H1 (cell line): ENCODE measurements around the gene LIMS1. TPM values are rescaled to one million over a fixed set of nuclear protein-coding genes. Genes with fewer than 3 reads are reported as not detected.

Experiments
- CTCF ChIA-PET: fragments of 300-600 bp; sonication (Branson Sonifier 250); formaldehyde crosslinking; loops from one replicate; lab custom pipeline; 2021; ENCODE audit not compliant: partially characterized antibody; lab: Charles Lee
- POLR2A ChIA-PET: fragments of 300-600 bp; sonication (Branson Sonifier 250); formaldehyde crosslinking; loops from one replicate; lab custom pipeline; 2021; ENCODE audit warnings: inconsistent platforms; ENCODE audit not compliant: partially characterized antibody; lab: Charles Lee
- DNase-seq, 2 experiments: peaks; one replicate each; pipeline versions ENCODE4 v3.0.0 to v3.0.0-alpha.2; 2010 to 2022; ENCODE audit warnings: low spot score in 2 of 2, low read depth in 1 of 2, mixed read lengths in 1 of 2
- FAIRE-seq: peaks from 2 replicates; lab custom pipeline; 2011; peaks lifted over from hg19 to GRCh38; lab: Jason Lieb, UNC
- H2AFZ ChIP-seq: 2 replicates; pipeline ENCODE4 v1.8.1; 2012; ENCODE audit warnings: low read length, inconsistent platforms
- H2AK5ac ChIP-seq: 2 replicates; pipeline ENCODE4 v1.6.1; 2013; ENCODE audit warnings: low read depth, low read length
- H2BK120ac ChIP-seq: replicated peaks from 2 replicates; pipeline ENCODE3; 2013; ENCODE audit warnings: low read depth, low read length, inconsistent platforms
- H2BK12ac ChIP-seq: 2 replicates; pipeline ENCODE4 v1.6.1; 2013; ENCODE audit warnings: low read depth, low read length
- H2BK15ac ChIP-seq: 2 replicates; pipeline ENCODE4 v1.6.1; 2013; ENCODE audit warnings: low read length
- H2BK20ac ChIP-seq: 2 replicates; pipeline ENCODE4 v1.6.1; 2013; ENCODE audit warnings: low read length
- H2BK5ac ChIP-seq: 2 replicates; pipeline ENCODE4 v1.6.1; 2013; ENCODE audit warnings: low read depth, low read length
- H3K14ac ChIP-seq: 2 replicates; pipeline ENCODE4 v1.6.1; 2013; ENCODE audit warnings: inconsistent platforms; ENCODE audit not compliant: insufficient read length
- H3K18ac ChIP-seq: 2 replicates; pipeline ENCODE4 v1.6.1; 2013; ENCODE audit warnings: low read length; ENCODE audit errors: extremely low read depth
- H3K23ac ChIP-seq: 2 replicates; pipeline ENCODE4 v1.6.1; 2013; ENCODE audit warnings: inconsistent platforms; ENCODE audit not compliant: insufficient read length
- H3K23me2 ChIP-seq: 2 replicates; pipeline ENCODE4 v1.6.1; 2013; ENCODE audit warnings: low read depth, low read length
- H3K27ac ChIP-seq: 2 replicates; pipeline ENCODE4 v1.6.1; 2011; ENCODE audit warnings: low read depth, low read length, inconsistent platforms
- H3K27me3 ChIP-seq, 4 experiments: replicated peaks in 1 of 4; 1 replicate in 1 of 4; 2 replicates in 3 of 4; pipeline versions ENCODE4 v1.6.1 to v1.8.1; 2011 to 2013; ENCODE audit warnings: low read length in 3 of 4, mild to moderate bottlenecking in 3 of 4, inconsistent platforms in 2 of 4, mixed read lengths in 2 of 4, moderate library complexity in 1 of 4; ENCODE audit not compliant: control insufficient read depth in 3 of 4, insufficient read depth in 3 of 4; ENCODE audit errors: extremely low read depth in 1 of 4
- H3K36me3 ChIP-seq, 4 experiments: 2 replicates each; pipeline versions ENCODE4 v1.6.1 to v1.8.1; 2011 to 2013; ENCODE audit warnings: mild to moderate bottlenecking in 4 of 4, low read length in 3 of 4, moderate library complexity in 2 of 4, control low read depth in 1 of 4, inconsistent platforms in 1 of 4; ENCODE audit not compliant: insufficient read depth in 4 of 4, control insufficient read depth in 2 of 4
- H3K4ac ChIP-seq: replicated peaks from 2 replicates; pipeline ENCODE3; 2013; ENCODE audit warnings: low read length, low read depth, mixed read lengths, inconsistent platforms; ENCODE audit not compliant: insufficient read length
- H3K4me1 ChIP-seq, 4 experiments: replicated peaks in 1 of 4; 1 replicate in 1 of 4; 2 replicates in 3 of 4; pipeline versions ENCODE4 v1.6.1 to v1.8.1; 2011 to 2013; ENCODE audit warnings: low read length in 3 of 4, inconsistent platforms in 2 of 4, mixed read lengths in 1 of 4; ENCODE audit not compliant: insufficient read depth in 4 of 4, control insufficient read depth in 3 of 4
- H3K4me2 ChIP-seq, 2 experiments: 2 replicates each; pipeline versions ENCODE4 v1.6.1 to v1.8.1; 2011 to 2013; ENCODE audit warnings: low read depth in 2 of 2, low read length in 2 of 2, control low read depth in 1 of 2, inconsistent platforms in 1 of 2, mild to moderate bottlenecking in 1 of 2; ENCODE audit not compliant: insufficient read depth in 1 of 2
- H3K4me3 ChIP-seq, 4 experiments: fragments of 200-600, 300-600 bp in 1 of 4; sonication (generic), shearing (Covaris generic), sonication (Bioruptor Twin) in 1 of 4; 2 replicates each; pipeline versions ENCODE4 v1.5.1 to v1.8.1; 2011 to 2016; ENCODE audit warnings: low read length in 4 of 4, low read depth in 3 of 4, control low read depth in 2 of 4, inconsistent platforms in 2 of 4, mild to moderate bottlenecking in 2 of 4, mixed read lengths in 1 of 4, moderate library complexity in 1 of 4; ENCODE audit not compliant: insufficient read depth in 2 of 4; ENCODE audit errors: extremely low read depth in 1 of 4
- H3K56ac ChIP-seq: replicated peaks from 2 replicates; pipeline ENCODE3; 2013; ENCODE audit warnings: low read depth, mild to moderate bottlenecking, mixed read lengths, low read length, inconsistent platforms; ENCODE audit not compliant: insufficient read length
- H3K79me1 ChIP-seq: 2 replicates; pipeline ENCODE4 v1.6.1; 2013; ENCODE audit warnings: low read depth, low read length, control low read depth
- H3K79me2 ChIP-seq, 2 experiments: 2 replicates each; pipeline versions ENCODE4 v1.6.1 to v1.8.1; 2012 to 2013; ENCODE audit warnings: low read length in 2 of 2, mild to moderate bottlenecking in 2 of 2, inconsistent platforms in 1 of 2; ENCODE audit not compliant: insufficient read depth in 2 of 2, control insufficient read depth in 1 of 2
- H3K9ac ChIP-seq, 4 experiments: replicated peaks in 1 of 4; 1 replicate in 1 of 4; 2 replicates in 3 of 4; pipeline versions ENCODE4 v1.6.1 to v1.8.1; 2011 to 2013; ENCODE audit warnings: low read depth in 3 of 4, low read length in 3 of 4, control low read depth in 2 of 4, mild to moderate bottlenecking in 2 of 4, moderate library complexity in 2 of 4, inconsistent platforms in 1 of 4; ENCODE audit errors: extremely low read depth in 1 of 4
- H3K9me3 ChIP-seq, 2 experiments: 2 replicates each; pipeline versions ENCODE4 v1.6.1 to v1.8.1; 2012 to 2013; ENCODE audit warnings: mild to moderate bottlenecking in 2 of 2, moderate library complexity in 2 of 2, control low read depth in 1 of 2, inconsistent platforms in 1 of 2, low read depth in 1 of 2, low read length in 1 of 2, mixed read lengths in 1 of 2; ENCODE audit not compliant: insufficient read depth in 2 of 2
- H4K20me1 ChIP-seq, 2 experiments: replicated peaks in 1 of 2; 2 replicates each; pipeline versions ENCODE3 to v1.8.1; 2011 to 2013; ENCODE audit warnings: inconsistent platforms in 2 of 2, low read length in 2 of 2, mild to moderate bottlenecking in 1 of 2; ENCODE audit not compliant: insufficient read depth in 2 of 2, control insufficient read depth in 1 of 2
- H4K5ac ChIP-seq: 2 replicates; pipeline ENCODE4 v1.6.1; 2013; ENCODE audit warnings: low read length, low read depth, mixed read lengths, inconsistent platforms; ENCODE audit not compliant: insufficient read length
- H4K8ac ChIP-seq: 2 replicates; pipeline ENCODE4 v1.8.0; 2013; ENCODE audit warnings: mild to moderate bottlenecking, moderate library complexity, low read length, inconsistent platforms; ENCODE audit not compliant: insufficient read depth; ENCODE audit errors: extremely low read depth
- H4K91ac ChIP-seq: replicated peaks from 2 replicates; pipeline ENCODE3; 2013; ENCODE audit warnings: low read length, mixed read lengths, inconsistent platforms; ENCODE audit not compliant: insufficient read length
- SIN3A ChIP-seq, 2 experiments: IDR thresholded peaks in 1 of 2; conservative IDR thresholded peaks in 1 of 2; 2 replicates each; pipeline ENCODE4 v1.6.1; 2011 to 2012; ENCODE audit warnings: low read length in 2 of 2, improper control_type of control experiment in 1 of 2, low read depth in 1 of 2, mild to moderate bottlenecking in 1 of 2
- TCF12 ChIP-seq: IDR thresholded peaks from 2 replicates; pipeline ENCODE4 v1.6.1; 2011; ENCODE audit warnings: low read depth, mild to moderate bottlenecking, low read length
- WGBS, 2 experiments: shearing (Covaris generic) in 1 of 2; methylation state at CpG; one replicate each; pipeline versions ENCODE4 v1.1.6 to v1.1.7; 2013 to 2015; ENCODE audit warnings: low lambda C conversion rate in 2 of 2, mixed read lengths in 2 of 2, inconsistent platforms in 1 of 2, low coverage in 1 of 2, missing lambda C conversion rate in 1 of 2; ENCODE audit not compliant: insufficient replicate concordance in 2 of 2, insufficient coverage in 1 of 2, insufficient read length in 1 of 2; ENCODE audit errors: extremely low coverage in 1 of 2, missing lambda C conversion rate in 1 of 2; 5-methylcytosine and 5-hydroxymethylcytosine counted together
- polyA plus RNA-seq, 7 experiments: library from polyadenylated mRNA; depleted of rRNA in 3 of 7; stranded (reverse) in 5 of 7; unstranded in 2 of 7; fragments of >200 nt in 5 of 7; fragments of 200-250 nt in 2 of 7; gene quantifications; 1 replicate in 5 of 7; 2 replicates in 1 of 7; 4 replicates in 1 of 7; pipeline versions ENCODE4 v1.2.1 to v1.2.3, GENCODE V29; 2011 to 2013; ENCODE audit warnings: missing spikeins in 2 of 7, mixed read lengths in 2 of 7
- total RNA-seq: library from RNA; stranded (reverse); fragmentation: NEBNext Ultra II Directional; extraction: Animal tissue kit (Norgen Biotek cat#: 25700); gene quantifications from 2 replicates; pipeline ENCODE4 v1.2.1, GENCODE V29; 2021

The LIMS1 gene
- total and polyA plus RNA-seq, 2 of the 8 experiments (the other 6 are each of a cell fraction or from before 2014, with no cell fraction given) = 24.1 to 36.7 TPM

- no peaks in the 10 kb centered on the region for H3K23me2 ChIP-seq
- no peak overlapping the region for H3K23ac ChIP-seq
- no peak for TF ChIP-seq TCF12
- no peak for TF ChIP-seq SIN3A (conservative IDR thresholded peaks at IDR 0.05 in 1 of 2, IDR thresholded peaks at IDR 0.05 in 1 of 2; ENCODE audit: low read depth in 1 of 2, low read length in 2 of 2)
- no peak overlapping the region for H3K14ac ChIP-seq
- no peak overlapping the region for H3K4ac ChIP-seq
- H2BK15ac ChIP-seq = no peak overlapping the region
- FAIRE-seq (no peak), DNase-seq (no peak)
- no peak overlapping the region for H3K27ac ChIP-seq
- no peak overlapping the region for H4K8ac ChIP-seq
- no peaks in the 10 kb centered on the region for H3K79me1 ChIP-seq
- H3K18ac ChIP-seq = no peak overlapping the region
- POLR2A ChIA-PET = interaction anchor here (0.7 to 0.8 kb wide), 2 partner anchors 12 to 27 kb away, joined by 3 to 4 read pairs; no protein-coding TSS in a partner anchor
- H4K5ac ChIP-seq = no peak overlapping the region
- no peak overlapping the region for H2AFZ ChIP-seq
- no peaks in the 10 kb centered on the region for H3K36me3 ChIP-seq
- no peak overlapping the region for H2BK12ac ChIP-seq
- no peak overlapping the region for H2BK5ac ChIP-seq
- H3K79me2 ChIP-seq = peaks cover 0 to 22% of the 10 kb centered on the region in 2 experiments; a peak in 1 of 4 replicates
- H3K4me3 ChIP-seq = no peak overlapping the region
- no peaks in the 10 kb centered on the region for H3K9me3 ChIP-seq
- peaks cover 0 to 7% (median 4%) of the 10 kb centered on the region in 4 experiments; a peak in 3 of 7 replicates for H3K4me1 ChIP-seq
- CTCF ChIA-PET = interaction anchor here (1.0 to 3.5 kb wide), 6 partner anchors 10 to 194 kb away, joined by 4 to 22 read pairs (median 6); no protein-coding TSS in a partner anchor
- H3K56ac ChIP-seq = no peak overlapping the region
- H4K91ac ChIP-seq = no peak overlapping the region
- WGBS, 2 experiments = 60% methylated on average over 7 of the region's 7 CpGs; no CpG with 5 or more reads in 1 of the 2 experiments
- no peaks in the 10 kb centered on the region for H4K20me1 ChIP-seq
- H2AK5ac ChIP-seq = no peak overlapping the region
- no peaks in the 10 kb centered on the region for H3K27me3 ChIP-seq
- no peak overlapping the region; a peak in 1 of 4 replicates for H3K4me2 ChIP-seq
- no peak overlapping the region for H3K9ac ChIP-seq
- no peak overlapping the region for H2BK120ac ChIP-seq
- no peak overlapping the region for H2BK20ac ChIP-seq
These were observed 60.1 kb downstream of the LIMS1 start for GRCh38 chr2:108594132-108594981.
